Suppressor macrophage (primary cell): ENCODE data around the gene TMEM266.
"Not testable (repeated sequence)": the region's sequence is repeated elsewhere in the genome, so short reads cannot be mapped to it uniquely, and the experiment has no call there.

ENCODE experiments used
- DNase-seq, 4 experiments: peaks; one replicate each; pipeline ENCODE4 v3.0.0-alpha.2; 2020 to 2022
- total RNA-seq, 17 experiments: gene quantifications; one replicate each; lab custom pipeline; 2026; ENCODE audit warnings: mixed read lengths in 6 of 17, inconsistent platforms in 3 of 17; lab: John Stamatoyannopoulos, UW

TMEM266 gene, protein sequence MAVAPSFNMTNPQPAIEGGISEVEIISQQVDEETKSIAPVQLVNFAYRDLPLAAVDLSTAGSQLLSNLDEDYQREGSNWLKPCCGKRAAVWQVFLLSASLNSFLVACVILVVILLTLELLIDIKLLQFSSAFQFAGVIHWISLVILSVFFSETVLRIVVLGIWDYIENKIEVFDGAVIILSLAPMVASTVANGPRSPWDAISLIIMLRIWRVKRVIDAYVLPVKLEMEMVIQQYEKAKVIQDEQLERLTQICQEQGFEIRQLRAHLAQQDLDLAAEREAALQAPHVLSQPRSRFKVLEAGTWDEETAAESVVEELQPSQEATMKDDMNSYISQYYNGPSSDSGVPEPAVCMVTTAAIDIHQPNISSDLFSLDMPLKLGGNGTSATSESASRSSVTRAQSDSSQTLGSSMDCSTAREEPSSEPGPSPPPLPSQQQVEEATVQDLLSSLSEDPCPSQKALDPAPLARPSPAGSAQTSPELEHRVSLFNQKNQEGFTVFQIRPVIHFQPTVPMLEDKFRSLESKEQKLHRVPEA
- total RNA-seq = 5.8 to 13.1 (median 9.8) reads per million in 17 experiments

DNA sequence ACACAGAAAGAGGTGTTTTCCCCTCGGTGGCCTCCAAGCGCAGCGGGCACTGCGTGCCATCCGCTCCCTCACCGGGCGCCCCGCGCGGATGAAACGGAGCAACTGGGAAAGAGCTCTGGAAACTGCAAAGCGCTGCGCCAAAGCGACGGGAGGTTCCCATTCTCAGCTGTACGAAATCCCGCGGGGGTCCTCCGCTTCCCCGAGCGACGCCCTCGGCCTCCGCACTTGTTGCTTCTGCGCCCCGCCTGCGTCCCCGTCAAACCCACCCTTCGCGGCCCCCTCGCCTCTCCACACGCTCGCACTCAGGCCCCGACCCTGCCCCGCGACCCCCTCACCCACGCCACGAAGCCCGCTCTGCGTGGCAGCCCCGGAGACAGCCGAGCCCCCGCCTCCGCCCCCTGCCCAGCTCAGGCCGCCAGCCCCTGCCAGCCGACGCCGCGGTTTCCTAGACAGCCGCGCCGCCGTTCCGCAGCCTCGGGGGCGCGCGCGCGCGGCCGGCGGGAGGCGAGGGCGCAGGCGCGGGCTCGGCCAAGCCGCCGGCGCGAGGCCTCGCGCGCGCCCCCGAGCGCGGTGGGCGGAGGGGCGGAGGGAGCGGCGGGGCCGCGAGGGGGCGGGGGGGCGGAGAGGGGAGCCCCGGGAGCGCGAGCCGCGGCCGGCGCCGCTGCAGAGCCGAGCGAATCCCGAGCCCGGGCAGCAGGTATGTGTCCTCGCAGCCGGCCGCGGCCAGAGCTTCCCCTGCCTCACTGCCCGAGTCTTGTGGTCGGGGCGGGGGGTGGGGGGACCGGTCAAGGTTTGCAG is at the start of gene TMEM266:
TSS of gene TMEM266 (plus strand) at position 666 of the 798 bp plus-strand sequence. CDS start 74,279 bp downstream, outside the sequence.
- peak; percentile 71 to 94 (median 84) for DNase-seq

DNA sequence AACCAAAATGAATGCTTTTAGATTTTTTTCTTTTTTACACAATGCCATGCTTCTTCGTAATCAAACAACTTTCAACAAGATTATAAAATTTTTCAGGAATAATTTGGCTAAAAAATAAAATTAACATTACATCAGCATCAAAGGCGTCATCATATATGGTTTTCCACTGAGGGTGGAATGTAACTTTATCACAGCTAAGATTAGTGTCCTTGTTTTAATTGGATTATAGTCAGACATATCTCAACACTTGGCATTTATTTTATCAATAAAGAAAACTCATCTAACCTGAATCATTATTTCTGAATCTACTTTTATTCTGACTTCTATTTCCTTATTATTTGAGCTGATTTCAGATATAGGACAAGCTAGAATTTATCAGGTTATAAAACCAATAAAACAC is 49.2 kb upstream of the TMEM266 start:
- DNase-seq = no peak

DNA sequence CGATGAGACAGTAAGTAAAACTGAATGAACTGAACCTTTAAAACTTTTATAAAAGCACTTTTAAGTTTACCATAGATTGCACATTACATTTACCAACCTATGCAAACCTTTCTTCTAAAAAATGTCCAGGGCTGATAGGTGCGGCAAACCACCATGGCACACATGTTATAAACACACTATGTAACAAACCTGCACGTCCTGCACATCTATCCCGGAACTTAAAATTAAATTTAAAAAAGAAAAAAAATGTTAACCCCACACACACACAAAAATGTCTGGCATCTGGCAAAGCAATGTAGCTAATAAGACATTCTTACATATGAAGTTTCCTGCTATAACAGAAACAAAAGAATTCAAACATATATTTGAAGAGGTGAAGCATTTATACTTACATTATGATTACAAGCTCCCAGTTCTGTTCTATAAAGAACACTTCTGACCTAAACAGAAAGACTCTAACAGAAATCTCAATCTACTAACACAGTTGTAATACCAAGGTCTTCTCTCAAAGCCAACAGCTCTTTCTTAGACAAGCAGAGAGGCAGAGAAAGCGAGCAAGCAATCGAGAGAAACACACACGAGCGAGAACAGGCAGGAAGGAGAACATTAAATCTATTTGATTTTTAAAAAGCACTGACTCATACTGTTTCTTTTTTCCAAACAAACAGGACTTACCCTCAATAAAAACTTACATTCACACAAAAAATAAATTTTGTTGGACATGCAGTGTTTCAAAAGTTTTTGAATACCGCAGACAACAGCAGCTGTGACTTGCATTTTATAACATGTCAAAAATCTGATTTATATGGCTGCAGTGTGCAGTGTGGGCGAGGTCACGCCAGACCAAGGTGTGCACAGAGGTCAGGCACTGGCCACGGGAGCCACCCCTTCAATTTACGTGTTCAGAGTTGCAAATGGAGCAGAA is 47.9 kb upstream of the TMEM266 start, which contains the start of gene NRG4:
TSS of gene NRG4 (minus strand) at position 798 of the 925 bp plus-strand sequence. CDS start 1,194 bp downstream, outside the sequence.
- peak; percentile 20 to 60 (median 46) for DNase-seq

DNA sequence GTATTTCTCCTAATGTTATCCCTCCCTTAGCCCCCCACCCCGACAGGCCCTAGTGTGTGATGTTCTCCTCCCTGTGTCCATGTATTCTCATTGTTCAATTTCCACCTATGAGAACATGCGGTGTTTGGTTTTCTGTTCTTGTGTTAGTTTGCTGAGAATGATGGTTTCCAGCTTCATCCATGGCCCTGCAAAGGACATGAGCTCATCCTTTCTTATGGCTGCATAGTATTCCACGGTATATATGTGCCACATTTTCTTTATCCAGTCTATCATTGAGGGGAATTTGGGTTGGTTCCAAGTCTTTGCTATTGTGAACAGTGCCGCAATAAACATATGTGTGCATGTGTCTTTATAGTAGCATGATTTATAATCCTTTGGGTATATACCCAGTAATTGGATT is 46.3 kb upstream of the TMEM266 start:
- DNase-seq = not testable (repeated sequence)

DNA sequence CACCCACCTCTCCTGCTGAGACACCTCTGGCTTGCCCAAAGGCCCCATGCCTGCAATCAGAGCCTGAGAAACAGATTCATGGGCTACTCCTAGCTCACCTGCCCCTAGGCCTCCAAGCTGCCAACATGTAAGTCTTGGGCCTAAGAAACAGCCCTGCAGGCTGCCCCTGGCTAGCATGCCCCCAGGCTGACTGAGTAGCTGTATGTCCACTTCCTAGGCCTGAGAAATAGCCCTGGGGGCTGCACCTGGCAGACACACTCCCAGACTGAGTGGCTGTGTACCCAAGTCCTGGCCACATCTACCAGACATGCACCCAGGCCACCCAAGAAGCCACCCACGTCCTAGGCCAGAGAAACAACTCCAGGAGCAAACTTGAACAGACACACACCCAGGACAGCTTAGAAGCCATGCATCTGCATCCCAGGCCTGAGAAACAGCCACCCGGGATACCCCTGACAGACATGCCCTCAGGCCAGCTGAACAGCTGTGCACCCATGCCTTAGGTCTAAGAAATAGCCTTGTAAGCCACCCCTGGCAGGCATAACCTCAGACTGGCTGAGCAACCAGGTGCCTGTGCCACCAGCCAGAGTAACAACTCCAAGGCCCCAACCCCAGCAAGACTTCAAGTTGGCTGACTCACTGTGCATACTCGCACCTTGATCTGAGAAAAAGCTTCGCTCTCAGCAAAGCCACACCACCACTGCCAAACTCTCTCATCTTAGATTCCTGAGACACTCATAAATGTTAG is 35.6 kb upstream of the TMEM266 start:
- DNase-seq = no peak

DNA sequence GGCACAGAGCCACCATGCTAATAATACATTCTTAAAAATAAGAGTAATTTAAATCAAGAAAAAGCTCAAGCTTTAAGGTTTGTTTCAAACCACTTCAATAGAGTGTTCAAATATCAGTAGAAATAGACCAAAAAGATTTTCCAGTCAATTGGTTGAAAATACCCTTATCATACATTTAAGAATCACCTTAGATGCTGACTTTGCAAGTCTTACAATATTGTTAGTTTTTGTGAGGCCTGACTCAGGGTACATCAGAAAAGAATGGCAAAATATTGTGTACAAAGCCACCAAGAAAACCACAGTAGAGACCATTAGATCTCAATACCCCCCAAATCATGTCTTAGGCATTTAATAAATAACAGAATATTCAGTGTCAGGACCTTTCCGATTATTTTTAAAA is 27.7 kb upstream of the TMEM266 start:
- no peak for DNase-seq

DNA sequence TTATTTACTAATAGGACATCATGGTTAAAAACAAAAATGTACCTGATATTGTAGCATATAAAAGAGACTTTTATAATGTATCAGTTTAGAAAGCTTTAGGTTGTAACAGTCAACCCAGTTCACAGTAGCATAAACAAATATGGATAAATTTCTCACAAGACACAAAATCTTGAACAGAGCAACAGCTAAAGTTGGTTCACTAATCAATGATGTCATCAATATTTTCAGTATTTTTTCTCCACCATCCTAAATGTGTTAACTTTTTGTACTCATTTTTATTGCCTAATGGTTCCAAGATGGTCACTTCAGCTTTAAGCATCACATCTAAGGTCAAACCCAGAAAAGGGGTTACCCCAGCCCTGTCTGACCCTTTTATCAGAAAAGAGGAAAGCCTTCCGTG is 26.3 kb upstream of the TMEM266 start:
- DNase-seq = no peak

DNA sequence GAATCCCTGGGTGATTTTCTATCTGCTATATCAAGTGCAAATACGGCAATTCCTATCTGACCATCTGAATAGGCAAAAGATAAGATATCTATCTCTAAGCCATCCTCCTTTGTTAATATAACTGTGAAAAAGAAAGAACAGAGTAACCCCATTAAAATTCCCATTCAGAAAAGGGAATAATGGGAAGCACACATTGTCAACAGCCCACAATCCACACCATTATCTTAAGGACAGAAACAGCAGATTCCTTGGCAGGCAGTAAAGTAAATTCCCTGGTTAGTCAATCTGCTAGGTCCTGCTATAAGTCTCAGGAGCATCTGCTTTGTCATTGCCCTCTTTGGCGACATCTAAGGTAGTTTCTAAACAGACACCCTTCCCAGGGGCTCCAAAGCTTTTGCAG is 25.7 kb upstream of the TMEM266 start:
- DNase-seq = no peak

DNA sequence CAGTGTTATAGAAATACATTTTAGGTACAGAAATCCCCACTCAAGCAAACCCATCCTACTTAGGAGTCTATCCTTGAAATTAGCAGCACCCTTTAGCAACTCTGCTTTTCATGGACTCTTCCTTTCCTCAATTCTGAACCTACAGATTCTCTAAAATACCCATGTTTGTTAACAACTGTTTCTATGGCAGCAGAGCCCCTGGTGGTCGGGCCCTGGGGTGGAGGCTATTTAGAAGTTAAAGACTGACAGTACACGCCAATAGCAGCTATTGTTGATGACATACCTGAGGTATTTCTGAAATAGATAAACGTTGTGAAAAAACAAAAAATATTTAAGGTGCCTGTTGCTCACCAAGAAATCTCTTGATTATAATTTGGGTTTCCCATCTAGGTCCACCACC is 24.2 kb upstream of the TMEM266 start:
- no peak for DNase-seq

DNA sequence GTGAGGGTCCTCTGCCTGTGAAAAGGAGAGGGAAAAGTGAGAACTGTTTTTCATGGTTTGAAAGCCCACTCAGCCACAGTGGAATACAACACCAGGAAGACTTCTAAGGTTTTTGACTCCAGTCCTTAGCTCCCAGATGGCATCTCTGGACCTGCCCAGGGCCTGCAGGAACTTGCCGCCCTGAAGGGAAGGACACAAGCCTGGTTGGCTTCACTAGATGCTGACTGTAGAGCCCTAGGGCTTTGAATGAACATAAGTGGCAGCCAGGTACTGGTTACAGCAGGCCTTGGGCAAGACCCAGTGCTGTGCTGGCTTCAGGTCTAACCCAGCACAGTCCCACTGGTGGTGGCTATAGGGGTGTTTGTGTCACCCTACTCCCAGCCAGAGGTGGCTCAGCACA is 21.3 kb upstream of the TMEM266 start:
- DNase-seq = no peak

DNA sequence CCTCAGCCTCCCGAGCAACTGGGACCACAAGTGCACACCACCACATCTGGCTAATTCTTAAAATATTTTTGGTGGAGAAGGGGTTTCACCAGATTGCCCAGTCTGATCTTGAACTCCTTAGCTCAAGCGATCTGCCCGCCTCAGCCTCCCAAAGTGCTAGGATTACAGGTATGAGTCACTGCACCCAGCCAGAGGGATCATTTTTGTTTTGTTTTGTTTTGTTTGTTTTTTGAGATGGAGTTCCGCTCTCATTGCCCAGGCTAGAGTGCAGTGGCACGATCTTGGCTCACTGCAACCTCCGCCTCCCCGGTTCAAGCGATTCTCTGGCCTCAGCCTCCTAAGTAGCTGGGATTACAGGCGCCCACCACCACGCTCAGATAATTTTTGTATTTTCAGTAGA is 5.6 kb upstream of the TMEM266 start:
- DNase-seq = not testable (repeated sequence)

DNA sequence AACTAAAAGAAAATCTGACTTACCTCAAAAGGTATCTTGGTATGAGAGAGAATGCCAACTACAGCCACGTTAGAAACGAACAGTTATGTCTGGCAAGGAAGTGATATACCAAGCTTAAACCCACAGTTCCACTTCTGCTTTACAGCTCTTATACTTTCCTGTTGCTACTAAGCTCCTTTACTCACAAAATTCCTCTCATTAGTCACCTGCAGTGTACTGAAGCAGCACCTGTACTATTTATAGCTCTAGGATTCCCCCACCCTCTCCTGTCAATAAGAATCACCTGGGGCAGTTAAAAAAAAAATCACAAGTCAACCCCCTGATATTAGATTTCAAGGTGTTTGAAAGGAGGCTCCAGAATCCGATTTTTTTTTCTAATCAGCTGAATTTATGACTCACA is 2.9 kb upstream of the TMEM266 start:
- DNase-seq = peak; percentile 27 to 64 (median 46)

DNA sequence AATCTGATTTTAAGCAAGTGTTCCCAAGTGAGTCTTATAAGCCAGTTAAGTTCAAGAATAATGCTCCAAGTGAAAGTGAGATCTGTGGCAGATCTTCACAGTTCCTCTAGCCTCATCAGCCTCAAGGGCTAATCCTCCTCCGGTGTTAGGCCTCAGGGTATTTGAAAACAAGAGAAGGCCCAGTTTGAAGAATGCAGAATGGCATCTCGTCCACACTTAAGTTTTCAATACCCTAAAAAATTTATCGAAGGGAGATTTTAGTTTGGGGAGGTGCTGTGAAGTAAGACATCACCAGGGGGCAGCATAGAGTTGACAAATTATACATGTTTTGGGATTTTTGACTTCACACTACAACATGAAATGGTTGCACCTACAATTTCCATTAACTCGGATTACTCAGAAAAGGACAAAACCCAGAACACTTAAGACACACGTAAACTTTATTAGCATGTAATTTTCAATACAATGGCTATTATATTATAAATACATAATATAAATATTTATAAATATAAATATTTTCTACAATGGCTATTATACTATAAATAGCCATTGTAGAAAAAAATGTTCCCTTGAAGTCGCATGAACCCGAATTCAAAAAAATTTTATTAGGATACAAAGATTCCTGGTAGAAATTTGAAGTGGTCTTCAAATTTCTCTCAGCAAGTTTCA is 2.3 kb upstream of the TMEM266 start:
- DNase-seq = peak; percentile 67 to 85 (median 74)

DNA sequence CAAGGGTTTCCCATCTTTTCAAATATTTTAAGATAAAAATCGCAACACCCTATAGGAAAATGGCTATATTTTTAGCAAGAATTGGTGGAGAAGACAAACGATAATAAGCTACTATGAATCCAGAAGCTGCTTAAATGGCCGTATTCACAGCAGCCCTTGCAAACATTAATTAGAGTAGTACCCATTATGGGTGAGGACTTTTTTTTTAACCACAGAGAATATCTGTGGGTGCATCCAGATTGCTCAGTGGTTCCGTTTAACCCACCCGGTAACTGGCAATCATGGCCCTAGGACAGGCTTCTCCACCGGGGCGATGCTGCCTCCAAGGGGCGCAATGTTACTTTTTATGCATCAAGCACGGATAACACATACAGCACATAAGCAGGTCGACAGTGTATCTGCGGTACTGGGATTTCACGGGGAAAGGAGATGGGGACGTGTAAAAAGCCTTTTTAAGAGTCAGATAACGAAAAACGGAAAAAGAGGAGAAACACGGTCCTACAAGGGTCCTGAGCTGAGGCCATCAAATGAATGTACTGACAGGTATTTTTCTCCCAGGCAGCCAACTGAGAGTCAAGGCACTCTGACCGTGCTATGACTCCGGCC is 968 bp upstream of the TMEM266 start:
- peak; percentile 34 to 78 (median 69) for DNase-seq

DNA sequence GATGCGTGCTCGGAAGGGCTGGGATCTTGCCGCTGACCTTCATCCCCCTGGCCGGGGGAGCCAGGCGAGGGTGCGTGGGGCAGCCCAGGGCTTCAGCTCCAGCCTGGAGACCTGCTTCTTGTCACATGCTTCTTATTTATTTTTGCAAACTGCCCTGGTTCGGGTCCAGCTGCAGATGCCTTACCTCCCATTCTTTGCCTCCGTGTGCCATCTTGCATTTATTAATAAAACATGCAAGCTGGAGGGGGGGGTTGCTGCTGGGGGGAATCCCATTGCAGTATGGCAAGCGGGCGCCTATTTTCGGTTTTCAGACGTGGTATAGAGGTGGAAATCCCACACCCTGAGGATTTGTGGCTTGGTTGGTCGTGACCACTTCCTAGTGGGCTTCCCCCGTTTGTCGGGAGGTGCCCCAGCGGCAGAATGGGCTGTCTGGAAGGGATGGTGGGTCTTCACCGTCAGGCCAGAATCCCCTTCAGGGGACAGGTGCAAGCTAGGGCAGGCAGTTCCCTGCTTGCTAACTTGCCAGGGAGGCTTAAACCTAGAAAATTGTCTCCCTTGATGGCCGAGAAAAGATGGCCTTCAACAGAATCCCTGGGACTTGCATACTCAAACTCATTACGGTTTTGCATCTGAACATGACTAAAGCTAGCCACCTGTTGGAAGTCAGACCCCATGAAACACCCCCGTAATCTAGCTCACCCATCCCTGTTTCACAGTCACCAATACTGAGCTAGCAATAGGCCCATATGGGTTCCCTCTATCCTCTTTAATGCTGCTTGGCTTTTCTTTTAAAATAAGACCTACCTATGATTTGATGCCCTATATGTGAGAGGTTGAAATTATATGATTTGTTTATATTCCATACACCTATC is 569 bp downstream of the TMEM266 start:
- DNase-seq = peak in 2 of 4 experiments; percentile 19 to 31

DNA sequence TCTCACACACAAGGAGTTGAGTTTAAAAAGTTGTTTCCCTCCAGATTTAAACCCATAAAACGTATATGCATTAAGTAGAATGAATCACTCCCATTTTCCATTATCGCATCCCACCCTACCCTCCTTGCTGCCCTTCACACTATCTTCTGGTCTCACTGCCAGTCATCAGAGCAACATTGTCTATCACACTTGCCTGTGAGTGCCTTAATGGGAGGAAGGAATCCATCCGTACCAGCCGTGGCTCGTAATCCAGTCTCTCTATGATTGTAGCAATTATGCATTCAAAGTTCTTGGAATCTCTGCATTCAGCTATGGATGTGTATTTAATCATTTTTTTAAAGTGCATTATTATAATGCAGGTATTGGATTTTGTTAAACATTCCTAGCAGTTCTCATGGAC is 1.9 kb downstream of the TMEM266 start:
- no peak for DNase-seq

DNA sequence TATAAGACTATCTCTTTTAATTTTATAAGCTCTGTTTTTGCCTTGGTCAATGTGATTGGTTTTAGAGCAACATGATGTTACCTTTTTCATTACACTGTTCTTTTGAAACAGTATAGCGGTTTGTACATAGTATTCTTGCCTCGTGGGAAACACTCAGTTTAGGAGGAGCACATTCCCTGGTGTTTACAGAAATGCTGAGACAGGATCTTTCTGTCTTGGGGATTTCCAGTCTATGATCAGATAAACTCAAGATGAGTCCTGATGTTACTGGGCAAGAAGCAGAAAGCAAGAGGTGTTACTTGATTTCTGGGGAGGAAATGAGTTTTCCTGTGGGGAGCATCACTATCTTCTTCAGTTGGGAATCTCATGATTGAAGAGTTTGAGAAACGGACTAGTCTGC is 2.5 kb downstream of the TMEM266 start:
- DNase-seq = peak in 3 of 4 experiments; percentile 30 to 62 (median 48)

DNA sequence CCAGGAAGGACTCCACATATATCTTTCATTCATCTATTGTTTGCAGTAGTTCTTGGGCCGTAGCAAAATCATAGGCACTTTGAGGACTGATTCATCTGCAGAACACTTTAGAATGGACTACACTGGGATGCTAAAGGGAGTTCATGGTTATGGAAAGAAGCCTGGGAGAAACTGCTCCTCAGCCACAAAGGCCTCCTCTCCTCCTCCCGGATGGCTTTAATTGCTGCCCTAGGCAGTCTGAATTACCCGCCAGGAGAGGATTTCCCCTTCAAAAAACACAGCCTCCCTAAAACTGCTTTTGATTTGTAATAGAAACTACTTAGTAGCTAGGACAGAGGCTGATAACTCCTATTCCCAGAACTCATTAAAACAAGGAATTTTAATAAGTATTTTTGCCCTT is 4.6 kb downstream of the TMEM266 start:
- DNase-seq = no peak

DNA sequence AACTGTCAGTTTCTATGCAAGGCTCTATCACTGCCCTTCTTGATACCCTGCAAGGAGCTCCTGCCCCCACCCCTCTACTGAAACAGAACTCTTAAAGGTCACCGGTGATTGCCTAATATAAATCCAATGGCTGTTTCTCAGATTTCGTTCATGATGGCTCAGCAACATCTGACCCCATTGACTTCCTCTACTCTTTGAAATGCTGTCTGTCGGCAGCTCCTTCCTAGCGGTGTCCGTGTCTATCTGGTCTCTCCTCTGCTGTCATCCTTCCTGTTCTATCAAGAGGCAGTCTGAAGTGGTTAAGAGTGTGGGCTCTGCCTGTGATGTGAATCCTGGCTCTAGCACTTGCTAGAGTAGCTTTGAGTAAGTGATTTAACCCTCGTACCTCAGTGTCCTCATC is 5.5 kb downstream of the TMEM266 start:
- peak; percentile 84 to 95 (median 90) for DNase-seq
